Stimulated activated CD4-positive, alpha-beta T cell treated with anti-CD3 and anti-CD28 coated beads, Interleukin-15, amount 100 ng/mL, for 48 hours (primary cell): ENCODE results near the gene GAS7.
"Not testable (repeated sequence)": the region's sequence is repeated elsewhere in the genome, so short reads cannot be mapped to it uniquely, and the experiment has no call there.

ENCODE experiments used
- DNase-seq, 2 donors: peaks; one replicate each; pipeline ENCODE4 v3.0.0-alpha.2; 2020; ENCODE audit warnings: low read depth in 2 of 2

The GAS7 gene

DNA sequence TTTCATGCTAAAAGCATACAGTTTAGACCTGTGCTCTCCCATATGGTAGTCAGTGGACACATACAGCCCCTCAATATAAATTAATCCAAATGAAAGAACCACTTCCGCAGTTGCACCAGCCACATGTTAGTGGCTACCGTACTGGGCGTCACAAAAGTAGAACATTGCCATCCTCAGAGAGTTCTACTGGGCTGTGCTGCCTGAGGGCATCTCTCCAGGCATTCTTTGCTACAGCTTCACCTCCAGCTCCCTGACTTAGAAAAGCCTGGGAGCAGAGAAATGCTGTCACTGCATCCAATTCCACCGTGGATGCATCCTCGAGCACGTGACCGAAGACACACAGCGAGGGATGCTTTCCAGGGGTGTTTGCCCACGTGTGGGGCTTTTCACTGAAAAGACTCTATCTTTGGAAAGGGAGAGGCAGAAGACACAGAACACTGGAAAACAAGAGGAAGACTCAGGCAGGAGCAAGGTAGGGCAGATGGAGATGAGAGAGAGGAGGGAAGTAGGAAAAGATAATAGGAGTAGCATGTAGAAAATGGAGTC, 86.4 kb downstream of the GAS7 start:
- DNase-seq, result no peak

DNA sequence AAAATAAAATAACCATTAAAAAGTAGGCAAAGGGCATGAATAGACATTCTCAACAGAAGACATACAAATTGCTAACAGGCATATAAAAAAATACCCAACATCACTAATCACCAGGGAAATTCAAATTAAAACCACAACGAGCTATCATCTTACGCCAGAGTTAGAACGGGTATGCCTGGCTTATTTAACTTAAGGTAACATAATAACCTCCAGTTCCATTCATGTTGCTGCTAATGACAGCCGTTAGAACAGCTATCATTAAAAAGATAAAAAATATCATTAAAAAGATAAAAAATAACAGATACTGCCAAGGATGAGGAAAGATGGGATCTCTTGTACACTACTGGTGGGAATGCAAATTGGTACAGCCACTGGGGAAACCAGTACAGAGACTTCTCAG, 89.3 kb downstream of the GAS7 start:
- no peak for DNase-seq

DNA sequence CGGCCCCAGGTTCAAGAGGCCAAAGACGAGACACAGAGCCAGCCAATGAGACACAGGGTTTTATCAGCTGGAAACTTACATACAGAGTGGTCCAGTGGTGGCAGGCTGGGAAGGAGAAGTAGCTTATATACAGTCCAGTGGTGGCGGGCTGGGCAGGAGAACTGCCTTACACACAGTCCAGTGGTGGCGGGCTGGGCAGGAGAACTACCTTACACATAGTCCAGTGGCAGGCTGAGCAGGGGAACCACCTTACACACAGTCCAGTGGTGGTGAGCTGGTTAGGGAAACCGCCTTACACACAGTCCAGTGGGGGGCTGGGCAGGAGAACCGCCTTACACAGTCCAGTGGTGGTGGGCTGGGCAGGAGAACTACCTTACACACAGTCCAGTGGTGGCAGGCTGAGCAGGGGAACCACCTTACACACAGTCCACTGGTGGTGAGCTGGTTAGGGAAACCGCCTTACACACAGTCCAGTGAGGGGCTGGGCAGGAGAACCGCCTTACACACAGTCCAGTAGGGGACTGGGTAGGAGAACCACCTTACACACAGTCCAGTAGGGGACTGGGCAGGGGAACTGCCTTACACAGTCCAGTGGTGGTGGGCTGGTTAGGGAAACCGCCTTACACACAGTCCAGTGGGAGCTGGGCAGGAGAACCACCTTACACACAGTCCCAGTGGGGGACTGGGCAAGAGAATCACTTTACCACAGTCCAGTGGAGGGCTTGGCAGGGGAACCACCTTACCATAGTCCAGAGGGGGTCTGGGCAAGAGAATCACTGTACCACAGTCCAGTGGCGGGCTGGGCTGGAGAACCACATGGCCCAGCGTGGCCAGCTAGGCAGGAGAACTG, 90.9 kb downstream of the GAS7 start:
- no peak for DNase-seq

DNA sequence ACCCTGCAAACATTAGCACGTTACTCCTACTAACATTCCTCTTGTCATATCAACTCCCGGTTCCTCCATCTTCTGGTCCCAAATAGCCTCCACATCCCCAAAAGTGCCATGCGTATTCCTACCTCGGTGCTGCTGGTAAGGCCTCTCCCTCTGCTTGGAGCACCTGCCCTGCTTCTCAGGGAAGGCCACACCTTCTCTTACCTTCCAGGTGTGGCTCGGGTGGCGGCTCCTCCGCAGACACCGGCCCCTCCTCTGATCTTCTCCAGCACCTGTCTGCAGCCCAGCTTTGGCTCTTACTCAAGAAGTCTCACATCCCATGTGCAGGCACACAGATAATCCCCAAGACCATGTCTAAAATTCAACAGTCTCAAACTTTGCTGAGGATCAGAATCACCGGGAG, 92.3 kb downstream of the GAS7 start:
- no peak for DNase-seq

DNA sequence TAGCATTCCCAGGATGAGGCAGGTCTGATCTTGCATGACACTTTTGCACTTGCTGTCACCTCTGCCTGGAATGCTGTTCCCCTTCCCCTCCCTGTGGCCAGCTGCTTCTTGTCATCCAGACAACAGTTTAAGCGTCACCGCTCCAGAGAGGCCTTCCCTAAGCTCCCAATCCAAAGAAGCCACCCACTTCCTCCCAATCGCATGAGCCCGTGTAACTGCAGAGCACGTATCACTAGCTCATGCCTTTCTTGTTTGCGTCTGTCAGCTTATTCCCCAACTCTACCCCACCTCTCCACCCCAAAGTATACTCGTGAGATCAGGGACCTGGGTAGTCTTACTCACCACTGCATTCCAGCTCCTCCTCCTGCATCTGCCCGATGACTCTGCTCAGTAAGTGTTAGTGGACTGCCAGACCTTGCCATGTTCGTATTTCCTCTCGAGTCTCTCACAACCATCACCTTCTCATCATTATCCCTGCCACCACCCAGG, 92.8 kb downstream of the GAS7 start:
- no peak for DNase-seq

DNA sequence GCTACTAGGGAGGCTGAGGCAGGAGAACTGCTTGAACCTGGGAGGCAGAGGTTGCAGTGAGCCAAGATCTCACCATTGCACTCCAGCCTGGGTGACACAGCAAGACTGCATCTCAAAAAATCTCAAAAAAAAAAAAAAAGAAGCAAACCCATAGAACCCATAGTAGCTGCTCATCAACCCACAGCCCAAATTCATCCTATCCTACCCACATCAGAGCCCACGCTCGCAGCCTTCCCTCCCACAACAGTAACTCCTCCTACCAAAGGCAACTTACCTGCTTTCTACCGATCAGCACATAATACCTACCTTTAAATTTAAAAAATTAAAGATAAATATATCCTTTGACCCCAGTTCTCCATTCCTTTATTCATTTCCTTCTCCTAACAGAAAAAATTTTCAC, 94.7 kb downstream of the GAS7 start:
- DNase-seq, result no peak

DNA sequence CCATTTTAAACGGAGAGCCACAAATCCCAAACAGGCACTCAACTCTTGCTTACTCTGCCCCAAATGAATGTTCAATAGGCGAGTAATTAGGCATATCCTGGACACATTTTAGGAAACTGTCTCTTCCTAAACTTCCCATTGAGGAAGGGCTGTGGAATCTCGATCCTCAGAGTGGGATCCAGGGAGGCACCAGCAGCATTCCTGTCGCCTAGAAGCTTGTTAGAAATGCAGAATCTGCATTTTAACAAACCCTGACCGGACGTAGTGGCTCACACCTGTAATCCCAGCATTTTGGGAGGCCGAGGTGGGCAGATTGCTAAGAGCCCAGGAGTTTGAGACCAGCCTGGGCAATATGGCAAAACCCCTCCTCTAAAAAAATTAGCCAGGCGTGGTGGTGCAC, 95.6 kb downstream of the GAS7 start:
- DNase-seq, result no peak

DNA sequence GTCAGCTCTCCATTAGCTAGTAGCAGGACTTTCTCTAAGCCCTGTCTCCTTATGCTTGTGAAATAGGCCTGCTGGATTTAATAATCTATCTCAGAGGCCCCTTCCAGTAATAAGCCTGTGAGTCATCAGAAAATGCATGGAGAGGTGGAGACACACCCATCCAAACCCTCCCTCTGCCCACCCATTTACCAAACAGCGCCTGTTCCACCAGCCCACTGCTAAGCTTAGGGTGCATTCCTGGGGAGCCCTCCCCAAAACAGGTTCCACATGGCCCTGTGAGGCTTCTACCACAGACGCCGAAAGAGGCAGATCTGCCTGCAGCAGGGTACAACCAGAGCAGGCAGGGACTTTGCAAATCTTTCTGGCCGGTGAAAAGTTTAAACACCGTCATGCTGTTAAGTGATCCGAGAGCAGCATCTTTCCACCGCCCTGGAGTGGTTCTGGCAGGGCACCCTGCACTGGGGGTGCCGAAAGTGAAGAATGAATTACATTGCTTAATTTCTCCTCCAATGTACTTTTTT, 99.3 kb downstream of the GAS7 start:
- no peak for DNase-seq

DNA sequence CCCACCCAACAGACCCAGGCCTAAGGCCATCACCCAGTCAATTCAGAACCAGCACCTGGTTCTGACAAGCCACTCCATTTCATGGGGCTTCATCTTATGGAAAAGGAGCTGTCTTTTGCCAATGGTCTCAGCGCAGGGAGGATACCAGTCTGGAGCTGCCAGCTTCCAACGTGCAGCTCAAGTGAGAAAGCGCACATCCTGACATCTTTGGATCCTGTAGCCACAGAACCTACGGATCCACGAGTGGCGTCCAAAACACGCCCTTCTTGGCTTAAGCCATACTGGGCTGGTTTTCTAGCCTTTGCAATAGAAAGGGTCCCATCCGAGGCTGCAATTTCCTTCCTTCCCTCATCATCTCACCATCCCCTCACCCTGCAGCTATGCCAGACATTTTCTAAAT, 101.8 kb downstream of the GAS7 start:
- DNase-seq, result no peak

DNA sequence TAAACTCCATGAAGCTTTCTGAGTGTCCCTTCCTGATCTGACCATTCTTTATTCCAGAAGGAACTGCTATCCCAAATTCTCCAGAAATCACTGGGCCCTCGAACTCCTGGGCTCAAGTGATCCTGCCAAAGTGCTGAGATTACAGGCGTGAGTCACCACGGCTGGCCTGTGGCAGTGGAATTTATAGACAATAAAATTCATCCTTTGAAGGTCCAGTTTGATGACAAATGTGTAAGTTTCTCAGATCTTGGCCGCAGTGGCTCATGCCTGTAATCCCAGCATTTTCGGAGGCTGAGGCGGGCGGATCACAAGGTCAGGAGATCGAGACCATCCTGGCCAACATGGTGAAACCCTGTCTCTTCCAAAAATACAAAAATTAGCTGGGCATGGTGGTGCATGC, 103.1 kb downstream of the GAS7 start:
- not testable (repeated sequence) for DNase-seq

DNA sequence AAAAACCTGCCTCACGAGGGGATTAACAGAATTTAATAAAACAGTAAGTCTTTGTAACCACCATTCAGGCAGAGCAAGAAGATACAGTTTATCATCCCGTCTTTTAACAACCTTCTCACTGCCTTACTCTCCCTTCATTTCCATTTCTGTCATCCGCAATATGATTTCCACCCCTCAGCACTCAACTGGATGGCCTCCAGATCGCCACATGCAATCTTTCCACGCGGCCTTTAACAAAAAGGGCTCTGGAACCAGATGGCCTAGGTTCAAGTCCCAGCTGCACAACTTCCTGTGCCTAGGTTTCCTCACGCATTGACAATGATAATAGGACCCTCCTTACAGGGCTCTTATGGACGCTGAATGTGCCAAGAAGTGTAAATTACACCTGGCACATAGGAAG, 103.6 kb downstream of the GAS7 start:
- DNase-seq, result no peak

DNA sequence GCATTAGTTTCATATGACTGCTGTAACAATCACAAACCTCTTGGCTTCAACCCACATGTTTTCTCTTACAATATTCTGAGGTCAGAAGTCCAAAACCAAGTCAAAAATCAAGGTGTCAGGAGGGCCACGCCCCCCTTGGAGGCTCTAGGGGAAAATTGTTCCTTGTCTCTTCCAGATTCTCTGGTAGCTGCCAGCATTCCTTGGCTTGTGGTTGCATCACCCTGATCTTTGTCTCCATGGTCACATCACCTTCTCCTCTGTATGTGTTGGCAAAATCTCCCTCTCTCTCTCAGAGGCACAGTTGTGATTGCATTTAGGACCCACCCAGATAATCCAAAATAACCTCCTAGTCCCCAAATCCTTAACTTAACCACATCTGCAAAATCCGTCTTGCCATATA, 105.8 kb downstream of the GAS7 start:
- DNase-seq, result no peak

DNA sequence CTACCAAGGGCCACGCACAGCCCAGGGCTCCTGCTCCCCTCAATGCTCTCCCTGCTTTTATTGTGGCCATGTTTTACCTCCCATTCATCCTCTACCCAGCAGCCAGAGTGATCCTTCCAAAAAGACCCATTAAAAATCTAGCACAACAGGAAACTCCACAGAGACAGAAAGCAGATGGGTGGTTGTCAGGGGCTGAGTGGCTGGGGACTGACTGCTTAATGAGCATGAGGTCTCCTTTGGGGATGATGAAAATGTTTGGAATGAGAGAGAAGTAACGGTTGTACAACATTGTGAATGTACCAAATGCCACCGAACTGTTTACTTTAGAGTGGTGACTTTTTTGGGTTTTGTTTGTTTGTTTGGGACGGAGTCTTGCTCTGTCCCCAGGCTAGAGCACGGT, 107.4 kb downstream of the GAS7 start:
- no peak for DNase-seq

DNA sequence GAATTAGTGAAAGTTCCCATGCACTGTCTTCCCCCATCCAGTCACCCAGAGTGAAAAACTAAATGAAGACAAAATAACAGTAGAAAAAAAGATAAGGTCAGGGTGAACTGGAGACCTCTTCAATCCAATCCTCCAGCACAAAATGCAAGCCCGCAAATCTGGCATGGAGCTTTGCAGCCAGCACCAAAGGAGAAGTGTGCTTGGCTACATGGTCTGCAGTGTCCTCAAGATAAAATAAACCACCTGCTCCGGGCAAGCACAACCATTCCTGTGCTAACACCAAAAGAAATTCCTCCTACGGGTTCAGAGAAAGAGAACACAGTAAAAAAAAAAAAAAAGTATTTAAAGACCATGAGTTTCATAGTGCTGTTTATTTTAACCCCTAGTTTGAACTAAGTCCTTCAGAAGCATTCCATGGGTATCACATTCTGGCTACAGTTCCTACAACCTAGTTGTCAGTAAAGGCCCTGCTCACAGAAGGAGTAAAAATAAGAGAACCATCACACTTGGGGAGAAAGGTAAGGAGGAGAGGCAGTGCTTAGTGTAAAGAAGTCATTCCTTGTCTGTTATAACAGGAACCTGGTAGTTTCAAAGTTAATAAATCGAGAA, 109.1 kb downstream of the GAS7 start:
- DNase-seq, result no peak

DNA sequence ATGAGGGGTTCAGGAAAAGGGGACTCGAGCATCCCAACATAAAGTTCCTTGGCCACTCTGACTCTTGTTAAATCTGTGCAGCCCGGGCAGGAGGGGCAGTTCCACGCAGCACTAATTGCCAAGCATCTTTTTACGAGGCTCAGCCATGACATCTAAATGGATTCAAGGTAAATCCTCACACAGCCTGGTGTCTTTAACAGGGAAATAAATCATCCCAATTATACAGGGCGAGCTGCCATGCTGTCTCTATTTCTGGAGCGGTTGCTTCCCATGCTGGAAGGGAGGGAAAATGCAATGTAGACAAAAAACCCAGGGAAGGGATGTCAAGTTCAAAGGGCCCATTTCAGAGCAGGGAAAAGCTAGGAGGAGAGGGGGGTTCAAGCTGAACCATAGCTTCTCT, 110.0 kb downstream of the GAS7 start:
- DNase-seq, result no peak

DNA sequence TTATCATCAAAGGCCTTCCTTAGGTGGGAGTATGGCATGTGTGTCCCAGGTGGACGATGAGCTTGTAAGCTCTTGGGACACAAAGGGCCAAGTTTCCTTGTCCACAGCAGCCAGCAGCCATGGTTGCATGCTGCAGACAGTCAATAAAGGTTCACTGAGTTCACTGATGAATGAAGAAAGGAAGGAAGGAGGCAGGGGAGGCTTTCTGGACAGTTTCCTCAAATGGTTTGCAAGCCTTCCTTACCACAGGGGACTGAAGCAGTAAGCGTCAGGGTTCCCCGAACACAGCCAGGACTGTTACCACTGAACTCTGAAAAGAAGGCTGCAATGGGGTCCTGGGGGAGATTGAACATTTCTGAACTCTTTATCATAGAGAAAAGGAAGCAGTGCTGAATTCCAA, 111.1 kb downstream of the GAS7 start:
- no peak for DNase-seq

DNA sequence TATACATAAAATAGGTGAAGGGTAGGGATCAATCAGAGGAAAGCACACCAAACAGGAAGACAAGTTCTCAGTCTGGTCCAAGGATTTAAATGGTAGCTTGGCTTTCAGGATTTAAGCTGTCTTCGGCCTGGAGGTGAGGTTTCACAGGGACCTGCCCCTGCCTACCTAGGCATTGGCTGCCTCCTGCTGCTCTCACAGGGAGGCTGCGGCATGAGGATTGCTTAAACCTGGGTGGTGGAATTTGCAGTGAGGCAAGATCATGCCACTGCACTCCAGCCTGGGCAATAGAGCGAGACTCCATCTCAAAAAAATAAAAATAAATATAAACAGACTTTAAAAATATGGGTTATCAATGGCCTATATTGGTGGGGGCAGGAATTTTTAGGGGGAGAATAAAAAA, 114.5 kb downstream of the GAS7 start:
- no peak for DNase-seq

DNA sequence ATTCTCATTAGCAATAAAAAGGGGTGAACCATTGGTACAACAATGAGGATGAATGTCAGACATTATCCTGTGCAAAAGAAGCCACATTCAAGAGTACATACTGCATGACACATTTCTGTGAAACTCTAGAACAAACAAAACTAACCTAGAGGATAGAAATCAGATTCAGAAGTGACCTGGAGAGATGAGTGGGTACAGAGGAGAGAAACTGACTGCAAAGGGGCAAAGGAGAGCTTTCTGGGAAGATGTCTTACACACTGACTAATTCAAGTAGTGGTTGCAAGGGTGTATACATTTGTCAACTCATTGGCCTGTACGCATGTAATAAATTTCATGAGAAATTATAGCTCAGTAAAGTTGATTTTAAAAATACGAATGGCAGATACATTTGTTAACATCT, 115.6 kb downstream of the GAS7 start:
- no peak for DNase-seq

DNA sequence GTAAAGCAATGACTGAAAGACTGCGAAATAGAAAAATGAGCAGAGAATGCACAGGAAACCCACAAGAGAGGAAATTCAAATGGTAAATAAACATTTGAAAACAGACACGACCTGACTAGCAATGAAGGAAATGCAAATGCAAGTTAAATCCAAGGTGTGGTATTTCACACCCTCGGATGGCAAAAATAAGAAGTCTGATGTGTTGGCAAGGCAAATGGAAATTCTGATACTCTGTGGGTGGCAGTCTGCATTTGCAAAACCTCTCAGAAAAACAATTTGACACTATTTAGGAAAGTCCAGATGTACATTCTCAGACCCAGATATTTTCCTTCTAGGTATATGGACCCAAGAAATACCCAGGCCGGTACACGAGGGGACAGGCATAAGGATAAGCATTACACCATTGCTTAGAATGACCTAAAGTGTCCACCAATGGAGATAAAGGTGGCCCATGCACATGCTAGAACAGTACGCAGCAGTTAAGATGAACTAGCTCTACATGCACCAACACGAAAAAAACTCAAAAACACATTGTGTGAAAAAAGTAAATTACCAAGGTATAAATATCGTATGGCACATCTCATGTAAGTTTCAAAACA, 116.7 kb downstream of the GAS7 start:
- no peak for DNase-seq

DNA sequence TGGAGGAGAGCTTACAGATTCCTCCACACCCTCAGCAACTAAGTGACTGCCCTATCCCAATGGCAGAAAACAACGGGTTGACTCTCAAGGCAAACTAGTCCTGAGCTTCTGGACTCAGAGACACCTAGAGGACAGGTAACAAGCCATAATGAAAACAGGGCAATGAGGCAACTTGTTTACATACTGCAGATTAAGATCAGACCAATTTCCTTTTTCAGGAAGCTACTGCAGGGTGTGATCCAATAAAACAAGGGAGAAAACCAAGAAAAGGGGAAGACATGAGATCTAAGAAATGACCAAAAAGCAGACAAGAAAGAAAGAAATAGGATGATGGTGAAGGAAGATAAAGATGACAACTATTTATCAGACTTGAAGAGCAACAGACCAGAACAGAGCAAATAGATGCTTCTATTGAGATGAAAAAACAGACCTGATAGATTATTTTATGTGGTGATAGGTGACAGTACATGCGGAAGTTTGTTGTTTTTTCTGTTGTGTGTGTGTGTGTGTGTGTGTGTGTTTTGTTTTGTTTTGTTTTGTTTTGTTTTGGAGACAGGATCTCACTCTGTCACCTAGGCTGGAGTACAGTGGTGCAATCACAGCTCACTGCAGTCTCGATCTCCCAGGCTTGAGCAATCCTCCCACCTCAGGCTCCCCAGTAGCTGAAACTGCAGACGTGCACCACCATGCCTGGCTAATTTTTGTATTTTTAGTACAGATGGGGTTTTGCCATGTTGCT, 120.7 kb downstream of the GAS7 start:
- no peak for DNase-seq

DNA sequence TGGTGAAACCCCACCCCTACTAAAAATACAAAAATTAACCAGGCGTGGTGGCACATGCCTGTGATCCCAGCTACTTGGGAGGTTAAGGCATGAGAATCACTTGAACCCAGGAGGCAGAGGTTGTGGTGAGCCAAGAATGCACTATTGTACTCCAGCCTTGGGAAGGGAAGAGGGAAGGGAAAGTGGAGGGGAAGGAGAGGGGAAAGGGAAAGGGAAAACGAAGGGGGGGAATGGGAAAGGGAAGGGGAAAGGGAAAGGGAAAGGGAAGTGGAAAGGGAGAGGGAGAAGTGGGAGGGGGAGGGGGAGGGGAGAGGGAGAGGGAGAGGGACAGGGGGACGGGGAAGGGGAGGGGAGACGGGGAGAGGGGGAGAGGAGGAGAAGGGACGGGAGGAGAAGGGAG, 122.5 kb downstream of the GAS7 start:
- DNase-seq, result no peak

DNA sequence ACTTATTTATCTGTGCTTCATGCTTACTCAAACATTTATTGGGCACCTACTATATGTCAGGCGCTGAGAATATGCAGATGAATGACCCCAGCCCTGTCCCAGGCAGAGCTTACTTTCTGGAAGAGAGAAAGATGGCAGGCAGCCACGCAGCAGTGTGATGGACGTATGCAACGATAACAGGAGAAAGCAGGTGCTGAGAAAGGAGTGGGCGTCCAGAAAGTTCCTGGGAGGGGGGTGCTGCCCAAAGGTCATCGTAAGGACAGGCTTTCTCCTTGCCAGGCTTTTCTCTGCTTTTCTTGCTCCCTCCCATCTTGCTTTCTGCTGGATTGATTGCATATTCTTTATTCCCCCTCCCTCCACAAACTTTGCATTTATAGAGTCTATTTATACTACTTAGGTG, 124.5 kb downstream of the GAS7 start:
- DNase-seq, result no peak
